DND-41 (cell line): Measurements from ENCODE around the gene FBLN5.
A peak's percentile ranks its signal among the peaks of the same experiment; 100 is the strongest.

Source experiments
- ATAC-seq: fragments of 200-7000 bp; cut with Tn5 transposase; 3 replicates; pipeline ENCODE4 v1.9.1; 2021; ENCODE audit warnings: low read depth; ENCODE audit not compliant: insufficient read depth
- DNase-seq: peaks from one replicate; pipeline ENCODE4 v3.0.0-alpha.2; 2020
- H2AFZ ChIP-seq: 2 replicates; pipeline ENCODE4 v1.6.0; 2012; ENCODE audit warnings: low read depth, low read length
- H3K27ac ChIP-seq: 2 replicates; pipeline ENCODE4 v1.5.1; 2012; ENCODE audit warnings: low read length, inconsistent platforms
- H3K27me3 ChIP-seq: fragments of 200-600 bp; sonication (generic); 2 replicates; pipeline ENCODE4 v1.6.0; 2012; ENCODE audit warnings: low read length, mild to moderate bottlenecking, inconsistent platforms; ENCODE audit not compliant: insufficient read depth, poor library complexity
- H3K36me3 ChIP-seq: 2 replicates; pipeline ENCODE4 v1.5.1; 2012; ENCODE audit warnings: low read length, inconsistent platforms; ENCODE audit not compliant: insufficient read depth
- H3K4me1 ChIP-seq: 2 replicates; pipeline ENCODE4 v1.5.1; 2012; ENCODE audit warnings: mild to moderate bottlenecking, low read length; ENCODE audit not compliant: insufficient read depth
- H3K4me2 ChIP-seq: 2 replicates; pipeline ENCODE4 v1.6.0; 2012; ENCODE audit warnings: mild to moderate bottlenecking, moderate library complexity, low read length, inconsistent platforms; ENCODE audit not compliant: insufficient read depth
- H3K4me3 ChIP-seq, 2 experiments: fragments of 200-600 bp in 1 of 2; shearing (Covaris generic) in 1 of 2; 2 replicates each; pipeline ENCODE4 v1.5.1; 2012 to 2016; ENCODE audit warnings: inconsistent platforms in 2 of 2, low read length in 2 of 2, mild to moderate bottlenecking in 2 of 2, low read depth in 1 of 2, moderate library complexity in 1 of 2
- H3K79me2 ChIP-seq: 2 replicates; pipeline ENCODE4 v1.6.0; 2012; ENCODE audit warnings: low read length, inconsistent platforms; ENCODE audit not compliant: insufficient read depth
- H3K9ac ChIP-seq: 2 replicates; pipeline ENCODE4 v1.6.0; 2012; ENCODE audit warnings: low read depth, mild to moderate bottlenecking, inconsistent platforms, low read length, moderate library complexity
- H3K9me3 ChIP-seq: 2 replicates; pipeline ENCODE4 v1.5.1; 2012; ENCODE audit warnings: low read length, moderate library complexity, mild to moderate bottlenecking, inconsistent platforms; ENCODE audit not compliant: insufficient read depth, severe bottlenecking
- H4K20me1 ChIP-seq: 2 replicates; pipeline ENCODE4 v1.6.0; 2012; ENCODE audit warnings: low read length; ENCODE audit not compliant: insufficient read depth
- EZH2 ChIP-seq: IDR thresholded peaks from 3 replicates; pipeline ENCODE4 v1.6.1; 2012; ENCODE audit warnings: borderline replicate concordance, low read depth, mild to moderate bottlenecking, moderate library complexity, low read length, inconsistent platforms; ENCODE audit not compliant: severe bottlenecking
- TF ChIP-seq, protein P1 (sequence below): IDR thresholded peaks from 2 replicates; pipeline ENCODE4 v1.5.1; 2012; ENCODE audit warnings: borderline replicate concordance, low read length, moderate library complexity, mild to moderate bottlenecking; ENCODE audit not compliant: poor library complexity, severe bottlenecking; ENCODE audit errors: extremely low read depth

The FBLN5 gene

DNA sequence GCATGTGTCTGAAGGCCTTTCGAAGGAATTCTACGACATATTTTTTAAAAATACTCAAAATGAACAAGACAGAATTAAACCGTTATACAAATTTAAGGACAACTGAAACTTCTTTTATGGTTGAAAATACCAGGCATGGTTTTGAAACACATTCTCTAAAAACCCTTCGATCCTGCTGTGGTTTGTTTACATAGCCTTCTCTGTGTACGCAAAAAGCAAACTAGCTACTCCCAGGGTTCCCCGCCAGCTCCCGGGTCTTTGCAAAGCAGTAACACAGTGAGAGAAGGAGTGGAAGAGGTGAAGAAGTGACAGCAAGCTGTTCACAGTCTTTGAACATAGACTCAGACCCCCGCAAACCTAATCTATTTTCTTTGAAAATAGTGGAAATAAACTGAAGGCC is 77.9 kb downstream of the FBLN5 start:
- Histone ChIP-seq H3K36me3 (no peaks in the 10 kb centered on the region), H3K9me3 (no peaks in the 10 kb centered on the region), H3K27ac (peak overlapping the region; percentile 98), H3K9ac (peak overlapping the region; percentile 54), H4K20me1 (no peaks in the 10 kb centered on the region), H3K4me3 (peak overlapping the region in 1 of 2 experiments; percentile 34; a peak in 1 of 4 replicates), H3K4me1 (peaks cover 96% of the 10 kb centered on the region), H3K27me3 (no peaks in the 10 kb centered on the region), H3K79me2 (no peaks in the 10 kb centered on the region), H2AFZ (peak overlapping the region; percentile 65), H3K4me2 (peak overlapping the region; percentile 47)
- TF ChIP-seq EZH2: no peak
- TF ChIP-seq, protein P1, sequence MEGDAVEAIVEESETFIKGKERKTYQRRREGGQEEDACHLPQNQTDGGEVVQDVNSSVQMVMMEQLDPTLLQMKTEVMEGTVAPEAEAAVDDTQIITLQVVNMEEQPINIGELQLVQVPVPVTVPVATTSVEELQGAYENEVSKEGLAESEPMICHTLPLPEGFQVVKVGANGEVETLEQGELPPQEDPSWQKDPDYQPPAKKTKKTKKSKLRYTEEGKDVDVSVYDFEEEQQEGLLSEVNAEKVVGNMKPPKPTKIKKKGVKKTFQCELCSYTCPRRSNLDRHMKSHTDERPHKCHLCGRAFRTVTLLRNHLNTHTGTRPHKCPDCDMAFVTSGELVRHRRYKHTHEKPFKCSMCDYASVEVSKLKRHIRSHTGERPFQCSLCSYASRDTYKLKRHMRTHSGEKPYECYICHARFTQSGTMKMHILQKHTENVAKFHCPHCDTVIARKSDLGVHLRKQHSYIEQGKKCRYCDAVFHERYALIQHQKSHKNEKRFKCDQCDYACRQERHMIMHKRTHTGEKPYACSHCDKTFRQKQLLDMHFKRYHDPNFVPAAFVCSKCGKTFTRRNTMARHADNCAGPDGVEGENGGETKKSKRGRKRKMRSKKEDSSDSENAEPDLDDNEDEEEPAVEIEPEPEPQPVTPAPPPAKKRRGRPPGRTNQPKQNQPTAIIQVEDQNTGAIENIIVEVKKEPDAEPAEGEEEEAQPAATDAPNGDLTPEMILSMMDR: no peak
- ATAC-seq: no peak
- no peak for DNase-seq

GRCh38 chr14:91867316-91867988 is 80.0 kb downstream of the FBLN5 start, which contains the start of gene TC2N:
TC2N (minus strand) TSS chr14:91867536; CDS start chr14:91813769, 53,767 bp downstream.
- H3K4me2 ChIP-seq: peak within 1 kb of the TSS; percentile 38
- H3K4me1 ChIP-seq: peaks cover 81% of the 10 kb centered on the region
- H3K36me3 ChIP-seq: no peaks in the 10 kb centered on the region
- peak within 1 kb of the TSS; percentile 34 for H3K9ac ChIP-seq
- peak; percentile 52 for ATAC-seq
- H3K27me3 ChIP-seq: no peaks in the 10 kb centered on the region
- peak; percentile 54 for DNase-seq
- peak within 1 kb of the TSS; percentile 98 for H3K27ac ChIP-seq
- H3K9me3 ChIP-seq: no peaks in the 10 kb centered on the region
- H4K20me1 ChIP-seq: no peaks in the 10 kb centered on the region
- H2AFZ ChIP-seq: peak within 1 kb of the TSS; percentile 21
- TF ChIP-seq, protein P1: no peak
- no peak for TF ChIP-seq EZH2
- H3K4me3 ChIP-seq: peak within 1 kb of the TSS in 1 of 2 experiments; percentile 23; a peak in 1 of 4 replicates
- no peaks in the 10 kb centered on the region for H3K79me2 ChIP-seq

DNA sequence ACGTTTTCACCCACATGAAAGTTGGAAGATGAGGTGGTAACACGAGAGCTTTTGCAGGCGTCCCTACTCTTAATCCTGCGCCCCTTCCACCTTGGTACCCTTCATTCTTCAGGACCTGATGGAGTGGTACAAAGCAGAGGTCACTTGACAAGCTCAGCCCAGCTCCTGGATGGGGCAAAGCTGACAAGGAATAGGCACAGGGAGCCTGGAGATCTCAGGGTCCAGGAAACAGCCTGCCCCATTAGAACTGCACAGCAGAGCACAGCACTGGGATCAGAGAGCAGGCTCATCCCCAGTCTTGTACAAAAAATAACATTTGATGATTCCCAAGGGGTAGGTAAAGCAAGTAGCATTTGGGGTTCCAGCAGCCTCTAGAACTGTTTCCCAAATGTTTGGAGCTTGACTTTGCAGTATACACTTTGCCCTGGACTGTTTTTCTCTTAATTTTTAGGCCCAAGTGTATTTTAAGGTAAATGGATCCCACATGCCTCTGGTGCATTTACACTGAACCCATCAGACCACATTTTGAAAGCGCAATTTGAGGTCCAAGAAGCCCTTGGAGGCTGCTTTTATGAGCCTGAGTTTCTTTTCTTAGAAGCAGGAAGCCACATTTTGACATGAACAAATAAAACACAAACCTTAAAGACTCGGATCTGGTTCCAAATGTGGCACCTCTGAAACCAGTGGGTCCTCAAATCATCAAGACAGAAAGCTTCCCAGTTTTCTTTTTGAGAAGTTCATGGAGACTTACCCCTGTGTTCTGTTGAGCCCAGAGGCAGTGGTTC is 80.8 kb downstream of the FBLN5 start:
- TF ChIP-seq, protein P1: no peak
- no peak for TF ChIP-seq EZH2
- Histone ChIP-seq H3K79me2 (no peaks in the 10 kb centered on the region), H3K27me3 (no peaks in the 10 kb centered on the region), H4K20me1 (no peaks in the 10 kb centered on the region), H2AFZ (peak overlapping the region; percentile 21), H3K4me2 (peak overlapping the region; percentile 38), H3K9ac (peak overlapping the region; percentile 34), H3K36me3 (no peaks in the 10 kb centered on the region), H3K4me3 (0 out of 4 replicates have a peak overlapping the region, but pooled peaks of 1 of the 2 experiments have one; percentile 23), H3K9me3 (no peaks in the 10 kb centered on the region), H3K4me1 (peaks cover 76% of the 10 kb centered on the region), H3K27ac (peak overlapping the region; percentile 98)
- no peak; the same call in 2 of the 3 replicates for ATAC-seq
- no peak for DNase-seq
